Measurements from ENCODE around the gene MAP2K3.

MAP2K3 gene

DNA sequence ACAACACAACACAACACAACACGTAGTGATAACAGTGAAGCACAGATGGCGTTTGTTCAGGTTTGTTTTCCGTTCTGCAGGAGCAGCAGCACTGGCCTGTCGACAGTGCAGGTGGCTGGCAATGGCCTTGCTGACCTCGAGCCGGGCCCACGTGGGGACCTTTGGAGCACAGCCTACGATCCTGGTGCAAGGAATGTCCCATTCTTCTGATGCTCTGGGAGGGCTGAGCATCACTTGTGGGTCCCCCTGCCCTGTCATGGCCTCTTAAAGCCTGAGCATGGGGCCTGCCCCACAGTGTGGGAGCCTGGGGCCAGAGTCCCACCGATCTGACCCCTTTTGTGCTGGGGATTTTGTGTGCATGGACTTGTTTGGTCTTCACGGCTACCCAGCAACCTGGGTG, 6.8 kb downstream of the MAP2K3 start:
- ChIA-PET POLR2A (no interaction called here), CTCF (no interaction called here)
- no peak overlapping the region for H3K4me3 ChIP-seq (ENCODE audit: low read depth, low read length)
- H3K27ac ChIP-seq (ENCODE audit: extremely low read depth, low read depth, low read length): no peak overlapping the region
- H3K4me1 ChIP-seq (ENCODE audit: control insufficient read depth, insufficient read depth, low read length): peaks cover 20% of the 10 kb centered on the region
- no peaks in the 10 kb centered on the region for H3K9me3 ChIP-seq (ENCODE audit: control insufficient read depth, insufficient read depth, low read depth, low read length)
- H3K36me3 ChIP-seq (ENCODE audit: control insufficient read depth in 2 of 2, insufficient read depth in 1 of 2, low read length in 2 of 2): peaks cover 11 to 61% of the 10 kb centered on the region in 2 experiments; a peak in 2 of 3 replicates
- TF ChIP-seq ZSCAN30 (tag by site-specific recombination; IDR thresholded peaks at IDR 0.05): no peak

- CTCF ChIA-PET: no interaction called here
- H3K4me3 ChIP-seq (ENCODE audit: low read depth, low read length): no peak overlapping the region
- H3K4me1 ChIP-seq (ENCODE audit: control insufficient read depth, insufficient read depth, low read length): peaks cover 15% of the 10 kb centered on the region
- TF ChIP-seq ZNF561 (tag by site-specific recombination; IDR thresholded peaks at IDR 0.05; ENCODE audit: borderline replicate concordance): no peak
- H3K27ac ChIP-seq (ENCODE audit: extremely low read depth, low read depth, low read length): no peak overlapping the region
- POLR2A ChIA-PET: no interaction called here
- H3K9me3 ChIP-seq (ENCODE audit: control insufficient read depth, insufficient read depth, low read depth, low read length): no peaks in the 10 kb centered on the region
- peaks cover 11 to 63% of the 10 kb centered on the region in 2 experiments; a peak in 2 of 3 replicates for H3K36me3 ChIP-seq (ENCODE audit: control insufficient read depth in 2 of 2, insufficient read depth in 1 of 2, low read length in 2 of 2)
Measured at GRCh38 chr17:21291862-21292261, 7.4 kb downstream of the MAP2K3 start.

- Histone ChIP-seq H3K9me3 (ENCODE audit: control insufficient read depth, insufficient read depth, low read depth, low read length) (no peaks in the 10 kb centered on the region), H3K27ac (ENCODE audit: extremely low read depth, low read depth, low read length) (no peak overlapping the region), H3K4me3 (ENCODE audit: low read depth, low read length) (no peak overlapping the region), H3K4me1 (ENCODE audit: control insufficient read depth, insufficient read depth, low read length) (peaks cover 2% of the 10 kb centered on the region; the same call in 1 of the 2 replicates), H3K36me3 (ENCODE audit: control insufficient read depth in 2 of 2, insufficient read depth in 1 of 2, low read length in 2 of 2) (peaks cover 11 to 59% of the 10 kb centered on the region in 2 experiments; a peak in 2 of 3 replicates)
- POLR2A ChIA-PET: no interaction called here
- TF ChIP-seq ZNF274 (IDR thresholded peaks at IDR 0.05; ENCODE audit: low read length) (no peak), ZNF274 (tag by site-specific recombination; IDR thresholded peaks at IDR 0.05; ENCODE audit: borderline replicate concordance) (no peak), ZIC2 (tag by site-specific recombination; IDR thresholded peaks at IDR 0.05) (0 out of 2 replicates have a peak, but pooled peaks have one; percentile 2), ZNF596 (tag by site-specific recombination; IDR thresholded peaks at IDR 0.05) (no peak)
- TF ChIP-seq, protein P1, sequence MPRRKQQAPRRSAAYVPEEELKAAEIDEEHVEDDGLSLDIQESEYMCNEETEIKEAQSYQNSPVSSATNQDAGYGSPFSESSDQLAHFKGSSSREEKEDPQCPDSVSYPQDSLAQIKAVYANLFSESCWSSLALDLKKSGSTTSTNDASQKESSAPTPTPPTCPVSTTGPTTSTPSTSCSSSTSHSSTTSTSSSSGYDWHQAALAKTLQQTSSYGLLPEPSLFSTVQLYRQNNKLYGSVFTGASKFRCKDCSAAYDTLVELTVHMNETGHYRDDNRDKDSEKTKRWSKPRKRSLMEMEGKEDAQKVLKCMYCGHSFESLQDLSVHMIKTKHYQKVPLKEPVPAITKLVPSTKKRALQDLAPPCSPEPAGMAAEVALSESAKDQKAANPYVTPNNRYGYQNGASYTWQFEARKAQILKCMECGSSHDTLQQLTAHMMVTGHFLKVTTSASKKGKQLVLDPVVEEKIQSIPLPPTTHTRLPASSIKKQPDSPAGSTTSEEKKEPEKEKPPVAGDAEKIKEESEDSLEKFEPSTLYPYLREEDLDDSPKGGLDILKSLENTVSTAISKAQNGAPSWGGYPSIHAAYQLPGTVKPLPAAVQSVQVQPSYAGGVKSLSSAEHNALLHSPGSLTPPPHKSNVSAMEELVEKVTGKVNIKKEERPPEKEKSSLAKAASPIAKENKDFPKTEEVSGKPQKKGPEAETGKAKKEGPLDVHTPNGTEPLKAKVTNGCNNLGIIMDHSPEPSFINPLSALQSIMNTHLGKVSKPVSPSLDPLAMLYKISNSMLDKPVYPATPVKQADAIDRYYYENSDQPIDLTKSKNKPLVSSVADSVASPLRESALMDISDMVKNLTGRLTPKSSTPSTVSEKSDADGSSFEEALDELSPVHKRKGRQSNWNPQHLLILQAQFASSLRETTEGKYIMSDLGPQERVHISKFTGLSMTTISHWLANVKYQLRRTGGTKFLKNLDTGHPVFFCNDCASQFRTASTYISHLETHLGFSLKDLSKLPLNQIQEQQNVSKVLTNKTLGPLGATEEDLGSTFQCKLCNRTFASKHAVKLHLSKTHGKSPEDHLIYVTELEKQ (tag by site-specific recombination; IDR thresholded peaks at IDR 0.05; ENCODE audit: borderline replicate concordance): no peak
- CTCF ChIA-PET: no interaction called here
Measured at GRCh38 chr17:21292867-21293830, 8.6 kb downstream of the MAP2K3 start.

DNA sequence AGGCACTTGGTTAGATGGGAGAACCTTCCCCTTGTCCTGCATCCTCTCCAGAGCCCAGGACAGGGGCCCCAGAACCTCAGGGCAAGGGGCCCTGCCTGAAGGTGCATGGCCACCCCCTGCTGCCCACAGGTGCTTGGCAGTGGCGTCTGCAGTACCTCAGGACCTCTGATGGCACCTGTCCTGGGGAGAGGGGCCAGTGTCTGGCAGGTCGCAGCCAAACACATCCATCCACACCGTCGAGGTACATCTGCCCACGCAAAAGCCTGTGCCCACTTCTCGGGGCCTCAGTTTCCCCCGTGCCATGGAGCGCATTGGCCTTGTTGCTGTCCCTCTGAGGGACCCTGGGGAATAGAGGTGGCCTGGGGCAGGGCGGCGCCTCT, 9.3 kb downstream of the MAP2K3 start:
- peaks cover 11 to 63% of the 10 kb centered on the region in 2 experiments; a peak in 2 of 3 replicates for H3K36me3 ChIP-seq (ENCODE audit: control insufficient read depth in 2 of 2, insufficient read depth in 1 of 2, low read length in 2 of 2)
- H3K27ac ChIP-seq (ENCODE audit: extremely low read depth, low read depth, low read length): no peak overlapping the region
- CTCF ChIA-PET: no interaction called here
- POLR2A ChIA-PET: no interaction called here
- H3K4me1 ChIP-seq (ENCODE audit: control insufficient read depth, insufficient read depth, low read length): no peaks in the 10 kb centered on the region
- no peaks in the 10 kb centered on the region for H3K9me3 ChIP-seq (ENCODE audit: control insufficient read depth, insufficient read depth, low read depth, low read length)
- no peak overlapping the region for H3K4me3 ChIP-seq (ENCODE audit: low read depth, low read length)
- TF ChIP-seq SETDB1 (IDR thresholded peaks at IDR 0.05; ENCODE audit: insufficient read length, low read length): no peak
- no peak for TF ChIP-seq ZNF843 (tag by site-specific recombination; IDR thresholded peaks at IDR 0.05)
- no peak for TF ChIP-seq RBAK (tag by site-specific recombination; IDR thresholded peaks at IDR 0.05)
- no peak for TF ChIP-seq REST (tag by site-specific recombination; IDR thresholded peaks at IDR 0.05)
- TF ChIP-seq, protein P2, sequence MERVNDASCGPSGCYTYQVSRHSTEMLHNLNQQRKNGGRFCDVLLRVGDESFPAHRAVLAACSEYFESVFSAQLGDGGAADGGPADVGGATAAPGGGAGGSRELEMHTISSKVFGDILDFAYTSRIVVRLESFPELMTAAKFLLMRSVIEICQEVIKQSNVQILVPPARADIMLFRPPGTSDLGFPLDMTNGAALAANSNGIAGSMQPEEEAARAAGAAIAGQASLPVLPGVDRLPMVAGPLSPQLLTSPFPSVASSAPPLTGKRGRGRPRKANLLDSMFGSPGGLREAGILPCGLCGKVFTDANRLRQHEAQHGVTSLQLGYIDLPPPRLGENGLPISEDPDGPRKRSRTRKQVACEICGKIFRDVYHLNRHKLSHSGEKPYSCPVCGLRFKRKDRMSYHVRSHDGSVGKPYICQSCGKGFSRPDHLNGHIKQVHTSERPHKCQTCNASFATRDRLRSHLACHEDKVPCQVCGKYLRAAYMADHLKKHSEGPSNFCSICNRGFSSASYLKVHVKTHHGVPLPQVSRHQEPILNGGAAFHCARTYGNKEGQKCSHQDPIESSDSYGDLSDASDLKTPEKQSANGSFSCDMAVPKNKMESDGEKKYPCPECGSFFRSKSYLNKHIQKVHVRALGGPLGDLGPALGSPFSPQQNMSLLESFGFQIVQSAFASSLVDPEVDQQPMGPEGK (tag by site-specific recombination; IDR thresholded peaks at IDR 0.05): no peak
- TF ChIP-seq ZNF621 (tag by site-specific recombination; IDR thresholded peaks at IDR 0.05): no peak
- no peak for TF ChIP-seq KLF8 (tag by site-specific recombination; IDR thresholded peaks at IDR 0.05)
- TF ChIP-seq ZBTB7A (tag by site-specific recombination; IDR thresholded peaks at IDR 0.05; ENCODE audit: low read depth): no peak
- TF ChIP-seq ZNF416 (tag by site-specific recombination; IDR thresholded peaks at IDR 0.05): no peak
- TF ChIP-seq ZNF23 (tag by site-specific recombination; IDR thresholded peaks at IDR 0.05; ENCODE audit: borderline replicate concordance): no peak

Data from HEK293 (cell line).